ENCODE results near the gene MGMT.

MGMT gene

DNA sequence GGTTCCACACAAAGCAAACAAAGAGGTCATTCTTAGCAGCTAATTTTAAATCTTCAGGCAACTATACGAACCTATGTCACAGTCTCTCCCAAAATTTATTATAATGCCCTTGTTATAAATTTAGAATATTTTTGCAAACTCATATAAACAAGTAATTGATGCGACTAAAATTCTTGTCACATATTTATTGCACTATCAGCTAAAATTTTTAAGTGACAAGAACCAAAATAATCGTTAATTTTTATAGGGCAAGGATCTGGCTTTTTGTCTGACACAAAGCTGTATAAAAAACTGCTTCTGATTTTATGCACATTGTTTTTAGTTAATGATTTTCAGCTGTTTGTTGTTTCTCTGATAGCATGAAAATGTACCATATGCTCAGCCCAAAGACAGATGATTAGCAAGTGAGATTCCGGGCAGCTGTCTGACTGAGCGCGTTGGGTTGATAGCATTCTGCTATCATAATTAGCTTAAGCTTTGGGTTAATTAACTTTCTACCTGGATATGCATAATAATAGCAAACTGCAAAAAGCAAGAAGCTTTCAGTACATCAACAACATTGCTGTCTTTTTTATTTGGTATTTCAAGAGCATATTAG lies 136.0 kb downstream of the MGMT start:
- no peak for DNase-seq

DNA sequence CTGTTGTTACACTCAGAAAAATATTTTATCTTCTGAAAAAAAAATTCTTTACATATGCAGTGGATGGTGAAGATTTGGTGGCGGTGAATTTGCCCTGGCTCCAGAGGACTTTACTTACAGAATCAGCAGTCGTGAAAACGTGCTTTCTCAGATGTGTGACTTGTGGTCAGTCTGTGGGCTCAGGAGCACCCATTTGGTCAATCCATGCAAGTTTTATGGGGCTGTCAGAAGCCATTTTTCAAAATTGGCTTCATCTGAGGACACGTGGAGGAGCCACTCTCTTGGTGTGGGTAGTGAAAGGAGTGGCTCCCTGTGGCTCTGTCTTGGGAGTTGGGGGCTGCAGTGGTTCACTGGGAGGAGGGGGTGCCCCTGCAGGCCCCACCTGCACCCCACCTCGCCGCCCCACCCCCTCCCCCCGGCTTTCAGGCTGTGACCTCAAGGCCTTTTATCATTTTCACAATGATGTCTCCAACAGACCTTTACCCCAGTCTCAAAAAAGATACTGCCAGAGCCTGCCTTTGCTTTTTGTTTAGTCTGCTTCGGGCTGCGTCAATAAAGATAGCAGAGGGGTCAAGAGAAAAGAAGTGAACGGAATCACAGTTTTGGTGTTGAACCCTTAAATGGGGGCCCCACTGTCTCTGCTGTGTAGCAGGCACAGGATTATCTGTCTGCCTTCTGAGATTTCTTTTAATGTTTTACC lies 137.4 kb downstream of the MGMT start:
- no peak for DNase-seq

DNA sequence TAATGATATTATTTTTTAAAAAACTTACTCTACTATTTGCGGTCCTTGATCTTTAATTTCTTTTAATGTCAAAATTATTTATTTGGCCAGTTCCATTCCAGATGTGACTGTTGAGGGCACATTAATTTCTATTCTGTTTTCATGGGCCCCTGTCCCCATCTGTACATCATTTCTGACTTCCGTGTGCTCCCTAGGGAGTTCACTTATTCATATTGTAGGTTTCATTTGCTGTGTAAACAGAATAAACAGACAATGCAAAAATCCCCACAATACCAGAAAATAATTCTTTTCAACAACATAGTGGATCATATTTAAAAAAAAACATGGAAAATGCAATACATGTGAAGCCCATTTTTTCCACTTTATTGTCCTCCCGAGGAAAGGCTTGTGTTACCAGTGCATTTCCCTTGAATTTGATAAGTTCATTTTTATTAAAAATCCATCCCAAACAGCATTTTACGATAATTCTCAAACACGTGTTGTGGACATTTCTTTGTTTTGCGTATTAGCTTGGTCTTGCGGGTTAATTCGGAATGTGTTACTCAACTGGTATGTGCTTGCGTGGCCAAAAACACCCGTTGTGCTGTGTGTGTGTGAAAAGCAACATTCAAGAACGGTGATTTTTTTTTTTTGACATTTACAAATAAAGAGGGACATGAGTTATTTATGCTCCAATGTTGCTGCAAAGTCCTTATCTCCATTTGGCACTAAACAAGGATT lies 138.4 kb downstream of the MGMT start:
- no peak for DNase-seq

DNA sequence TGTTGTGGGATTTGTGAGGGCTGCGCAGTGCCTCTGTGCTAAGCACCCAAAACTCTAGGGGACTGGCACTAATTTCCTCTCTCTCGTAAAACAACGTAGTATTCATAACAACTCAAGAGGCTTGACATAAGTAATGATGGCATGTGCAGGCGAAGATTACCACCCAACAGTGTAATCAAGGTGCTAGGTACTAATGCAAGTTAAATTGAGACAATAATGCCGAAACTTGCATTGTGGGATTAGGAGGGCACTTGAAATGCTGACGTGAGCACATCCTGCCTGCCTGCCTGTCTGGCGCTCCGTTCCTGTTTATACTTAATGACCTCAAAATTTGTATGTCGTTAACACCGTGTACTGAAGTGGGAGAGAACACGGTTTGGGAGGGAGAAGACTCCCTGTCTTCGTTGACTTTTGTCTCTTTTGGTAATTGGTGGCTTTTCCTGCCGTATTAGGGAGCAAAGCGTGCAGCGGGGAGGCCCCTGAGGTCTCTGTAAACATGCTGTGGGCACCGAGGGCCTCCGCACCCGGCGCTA lies 139.0 kb downstream of the MGMT start:
- no peak for DNase-seq

DNA sequence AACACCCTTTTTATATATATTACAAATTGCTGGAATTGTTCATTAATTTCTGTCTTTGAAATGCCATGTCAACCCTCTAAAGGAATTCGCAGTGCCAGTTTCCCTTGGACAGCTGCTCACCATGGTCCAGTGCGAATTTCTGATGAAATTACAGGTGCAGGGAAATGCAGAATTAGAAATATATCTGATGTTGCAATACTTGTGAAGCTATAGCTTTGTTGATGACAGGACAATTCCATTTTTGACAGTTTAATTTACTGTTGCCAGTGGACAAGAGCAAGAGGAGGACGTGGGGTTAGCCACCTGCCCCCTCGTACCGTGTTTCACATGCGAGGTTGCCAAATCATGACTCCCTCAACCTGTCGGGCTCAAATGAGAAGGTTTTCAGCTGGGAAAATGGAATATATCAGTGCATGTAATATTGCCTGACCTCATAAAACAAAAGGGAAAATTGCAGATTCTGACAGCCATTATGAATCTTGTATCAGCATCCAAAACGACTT lies 140.6 kb downstream of the MGMT start:
- DNase-seq, result no peak

DNA sequence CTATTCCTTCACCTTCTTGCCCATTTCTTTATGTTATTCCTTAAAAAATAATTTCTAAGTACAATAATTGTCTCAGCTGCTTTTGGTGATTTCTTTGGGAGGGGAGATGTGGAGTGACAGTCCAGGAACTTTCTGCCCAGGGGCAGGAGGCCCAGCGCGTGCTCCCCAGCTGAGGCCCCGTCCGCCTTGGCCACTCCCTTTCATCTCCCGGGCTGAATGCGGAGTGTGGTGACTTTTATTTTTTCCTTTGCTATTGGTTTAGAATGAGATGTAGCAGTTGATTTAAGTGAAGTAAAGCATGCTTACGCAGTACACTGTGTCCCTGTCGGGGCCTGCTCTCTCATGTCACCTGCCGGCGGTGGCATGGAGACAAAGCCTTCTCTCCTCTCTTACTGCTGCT lies 141.6 kb downstream of the MGMT start:
- no peak for DNase-seq

DNA sequence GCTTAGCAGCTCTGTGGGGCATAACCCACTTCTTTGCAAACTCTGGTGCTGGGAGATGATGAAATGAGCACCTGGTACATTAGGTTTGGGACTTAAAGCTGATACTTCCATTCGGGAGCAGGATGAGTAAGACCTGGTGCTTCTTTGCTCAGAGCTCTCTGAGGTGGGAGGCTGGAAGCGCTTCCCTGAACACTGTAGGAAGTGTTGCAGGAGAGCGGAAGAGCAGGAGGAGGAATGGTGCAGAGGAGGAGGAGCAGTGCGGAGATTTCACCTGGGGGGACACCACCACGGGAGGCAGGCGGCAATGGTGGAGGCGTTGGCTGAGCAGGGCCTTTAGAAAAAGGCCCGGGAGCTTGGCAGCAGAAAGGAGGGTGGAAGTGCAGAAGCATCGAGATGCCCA lies 142.5 kb downstream of the MGMT start:
- DNase-seq, result no peak

DNA sequence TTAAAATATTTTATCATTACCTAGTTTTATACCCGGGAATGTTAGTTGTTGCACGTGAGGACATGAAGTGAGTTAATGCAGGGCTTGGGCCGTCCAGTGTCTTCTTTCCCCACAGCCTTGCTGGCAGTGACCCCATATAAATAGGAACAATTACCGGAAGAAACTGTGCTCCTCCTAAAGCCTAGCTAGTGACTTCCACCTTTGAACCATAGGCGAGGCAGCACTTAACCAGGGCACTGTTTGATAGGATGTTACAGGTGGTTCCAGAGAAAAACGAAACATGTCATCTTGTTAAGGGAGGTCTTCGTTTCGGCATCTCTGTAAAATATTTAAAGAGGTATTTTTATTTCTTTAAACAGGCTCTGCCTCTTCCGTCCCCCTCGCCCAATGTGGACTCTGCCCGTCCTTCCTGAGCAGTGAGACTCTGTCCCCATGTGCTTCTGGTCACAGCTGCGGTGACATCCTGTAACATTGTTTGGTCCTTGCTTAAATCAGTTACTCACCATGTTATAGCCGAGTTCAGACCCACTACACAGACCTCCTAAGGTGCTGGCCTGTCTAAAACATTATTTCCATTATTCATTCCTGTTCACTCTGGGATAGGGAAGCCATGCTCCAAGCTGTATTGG lies 145.6 kb downstream of the MGMT start:
- no peak for DNase-seq

DNA sequence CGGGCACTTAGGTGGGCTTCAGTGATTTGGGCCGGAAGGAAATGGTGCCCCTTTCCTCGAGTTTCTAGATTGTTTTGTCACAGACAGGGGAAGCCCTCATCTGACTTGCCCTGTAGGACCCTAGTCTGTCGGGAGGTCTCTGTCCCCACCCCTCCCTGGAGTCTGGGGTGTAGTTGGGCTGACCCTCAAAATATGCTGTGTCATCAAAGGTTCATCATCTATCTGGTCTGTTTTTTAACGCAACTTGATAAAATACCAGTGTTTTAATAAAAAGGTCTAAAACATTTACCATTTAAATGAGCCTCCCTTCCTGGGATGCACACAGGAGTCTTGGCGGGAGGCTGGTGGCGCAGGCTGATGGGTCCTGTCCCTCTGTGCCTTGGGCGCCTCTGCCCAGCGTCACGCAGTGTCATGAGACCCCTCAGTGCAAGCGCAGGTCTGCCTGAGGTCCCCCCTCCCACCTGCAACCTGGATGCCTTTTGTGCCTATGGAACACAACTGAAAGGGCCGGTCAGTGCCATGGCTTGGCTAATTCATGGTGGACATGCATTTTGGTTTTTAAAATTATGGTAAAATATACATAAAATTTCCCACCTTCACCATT lies 146.4 kb downstream of the MGMT start:
- no peak for DNase-seq

DNA sequence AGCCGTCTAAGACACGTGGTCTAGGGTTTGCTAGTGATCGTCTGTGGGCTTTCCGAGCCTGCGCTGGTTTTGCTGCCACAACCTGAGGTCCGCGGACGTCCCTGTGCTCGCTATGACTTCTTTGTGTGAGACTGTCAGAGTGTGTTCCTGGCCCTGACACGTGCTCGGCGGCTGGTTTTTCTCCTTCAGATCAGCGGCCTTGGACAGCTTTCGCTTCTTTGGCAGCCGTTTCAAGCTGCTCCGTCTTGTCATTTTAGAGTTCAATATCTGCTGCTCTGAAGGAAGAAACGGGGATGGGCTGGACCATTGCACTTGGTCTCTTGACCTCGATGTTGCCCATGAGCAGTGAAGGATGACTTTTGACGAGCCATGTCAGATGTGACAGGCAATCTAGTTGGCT lies 147.3 kb downstream of the MGMT start:
- DNase-seq, result no peak

DNA sequence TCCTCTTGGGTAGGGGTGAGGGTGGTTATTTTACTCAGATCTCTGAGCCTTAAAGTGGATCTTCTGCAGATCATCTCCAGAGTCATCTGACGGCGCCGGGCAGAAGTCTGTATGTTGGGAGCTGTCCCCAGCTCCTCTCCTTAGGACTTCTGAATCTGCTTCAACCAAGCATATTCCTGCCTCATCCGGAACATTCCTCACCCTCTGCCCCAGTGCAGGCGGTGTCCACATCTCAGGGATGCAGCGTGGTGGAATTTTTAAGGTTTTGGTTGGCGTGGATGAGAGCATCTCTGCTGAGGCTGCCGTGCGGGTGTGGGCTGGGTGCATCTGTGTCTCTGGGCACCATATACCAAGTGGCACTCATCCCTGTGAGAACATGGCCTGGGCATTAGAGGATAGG lies 148.3 kb downstream of the MGMT start:
- DNase-seq, result no peak

DNA sequence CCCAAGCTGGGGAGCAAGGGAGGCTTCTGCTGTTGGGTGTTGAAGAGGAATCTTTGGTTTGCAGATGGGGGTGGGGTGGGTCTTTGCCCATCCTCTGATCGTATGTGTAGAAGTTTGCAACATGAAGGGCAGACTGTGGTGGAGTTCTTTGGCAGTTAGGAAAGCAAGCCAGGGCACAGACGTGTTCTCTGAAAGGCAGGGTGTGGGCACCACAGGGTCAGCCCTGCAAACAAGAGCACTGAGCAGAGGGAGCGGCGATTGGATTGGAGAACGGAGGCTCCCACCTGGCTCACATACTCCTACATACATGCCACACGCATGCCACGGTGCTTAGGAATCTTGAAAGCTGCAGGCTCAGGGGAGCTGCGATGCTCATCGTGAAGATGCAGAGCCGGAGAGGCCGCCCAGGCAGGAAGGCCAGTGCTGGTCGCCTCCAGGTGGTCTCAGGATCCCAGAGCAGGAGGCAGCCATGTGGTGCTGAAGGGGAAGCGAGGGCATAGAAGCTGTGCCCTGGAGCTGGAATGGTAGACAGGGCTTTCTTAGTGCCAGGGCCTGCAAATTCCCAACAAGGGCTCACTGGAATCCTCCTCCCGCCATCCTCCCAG lies 149.0 kb downstream of the MGMT start:
- no peak for DNase-seq

DNA sequence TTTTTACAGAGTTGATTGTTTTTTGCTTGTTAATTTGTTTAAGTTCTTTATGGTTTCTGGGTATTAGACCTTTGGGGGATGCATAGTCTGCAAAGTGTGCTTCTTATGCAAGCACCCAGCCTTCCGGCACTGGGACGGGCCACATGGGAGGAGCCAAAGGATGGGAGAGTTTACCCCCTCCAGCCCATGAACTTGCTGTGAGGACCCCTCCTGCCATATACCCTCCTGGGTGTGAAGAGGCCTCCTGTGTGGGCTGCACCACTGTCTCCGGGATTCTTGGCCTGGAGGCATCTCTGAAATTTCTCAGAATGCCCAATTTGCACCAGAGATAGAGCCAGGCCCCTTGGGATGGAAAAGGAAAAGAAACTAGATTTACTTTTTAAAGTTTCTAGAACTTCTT lies 150.7 kb downstream of the MGMT start:
- no peak for DNase-seq

DNA sequence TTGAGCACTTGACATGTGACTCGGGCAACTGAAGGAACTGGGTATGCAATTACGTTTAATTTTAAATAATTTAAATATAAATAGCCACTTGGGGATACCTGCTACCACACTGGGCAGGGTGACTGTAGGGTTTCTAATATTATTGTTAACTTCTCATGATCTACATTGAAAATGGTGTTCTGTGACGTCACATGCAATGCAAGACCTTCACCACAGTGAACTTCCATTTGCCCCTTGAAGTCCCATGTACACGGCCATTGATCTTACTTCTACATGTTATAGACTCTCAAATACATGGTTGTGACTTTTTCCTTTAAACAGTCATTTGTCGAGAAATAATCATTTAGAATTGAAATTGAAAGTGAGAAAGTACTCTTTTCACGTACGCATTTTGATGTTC lies 154.0 kb downstream of the MGMT start:
- no peak for DNase-seq

DNA sequence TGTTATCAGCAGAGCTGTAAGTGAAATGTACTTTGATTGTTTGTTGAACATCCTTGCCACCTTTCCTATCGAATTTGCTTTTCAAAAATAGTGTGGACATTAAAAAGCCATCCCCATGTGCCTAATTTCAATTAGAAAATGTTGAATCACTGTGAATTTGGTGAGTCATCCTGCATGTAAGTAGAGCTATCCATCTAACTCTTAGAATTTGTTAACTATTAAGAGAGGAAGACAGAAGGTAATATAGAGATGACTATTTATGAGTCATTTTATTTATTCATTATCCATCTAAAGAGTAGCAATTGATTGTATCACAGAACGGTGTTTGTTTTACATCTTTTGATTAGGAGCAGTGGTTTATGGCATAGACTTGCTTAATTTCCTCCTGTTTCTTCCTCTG lies 154.7 kb downstream of the MGMT start:
- DNase-seq, result no peak

DNA sequence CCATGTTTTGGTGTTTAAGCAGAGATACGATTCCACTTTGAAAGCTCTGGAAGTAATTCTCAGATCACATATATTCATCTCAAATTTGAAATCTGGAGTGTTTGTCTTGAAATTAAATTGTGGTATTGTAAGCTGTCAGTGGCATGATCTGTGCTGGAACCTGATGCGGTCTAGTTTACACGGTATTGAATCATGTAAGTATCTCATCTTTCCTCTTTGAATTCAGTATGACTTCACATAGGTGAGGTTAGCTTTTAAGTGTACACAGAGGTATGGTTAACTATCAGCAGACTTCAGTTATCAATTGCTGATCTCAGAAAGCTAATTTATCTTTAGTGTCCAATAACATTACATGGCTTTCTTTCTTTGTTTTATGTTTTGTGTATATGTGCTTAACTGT lies 155.2 kb downstream of the MGMT start:
- DNase-seq, result no peak

DNA sequence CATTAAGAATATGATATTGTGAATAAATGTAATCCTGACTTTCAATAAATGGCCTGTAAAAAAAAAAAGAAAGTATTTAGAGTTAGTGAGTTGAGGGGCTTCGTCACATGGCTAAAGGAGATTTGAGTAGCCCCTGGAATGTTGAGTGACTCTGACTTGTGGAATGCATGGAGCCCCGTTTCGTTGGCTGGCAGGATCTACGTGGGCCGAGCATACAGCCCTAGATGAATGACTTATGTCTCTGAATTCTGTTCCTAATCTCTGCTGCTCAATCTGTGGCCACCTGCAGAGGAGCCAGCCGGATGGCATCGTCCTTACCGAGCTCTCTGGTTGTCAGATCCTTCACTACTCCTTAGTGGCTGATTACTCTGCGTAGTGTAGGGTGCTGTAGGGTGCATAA lies 155.7 kb downstream of the MGMT start:
- no peak for DNase-seq

DNA sequence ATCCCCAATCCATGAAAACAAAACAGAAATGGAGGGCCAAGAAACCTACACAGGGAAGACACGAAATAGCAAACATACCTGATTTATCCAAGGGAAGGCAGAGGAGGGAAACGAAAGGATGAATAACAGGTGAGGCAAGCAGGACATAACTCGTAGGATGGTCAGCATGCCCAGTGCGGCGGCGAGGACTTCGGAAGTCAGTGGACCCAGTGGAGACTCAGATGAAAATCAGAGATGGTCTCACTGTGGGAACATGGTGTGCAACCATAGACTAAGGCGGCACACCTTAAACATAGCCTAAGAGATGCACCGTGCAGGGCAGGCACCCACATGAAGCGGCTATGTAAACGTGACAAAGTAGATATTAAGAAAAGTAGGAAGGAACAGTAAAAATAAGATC lies 157.5 kb downstream of the MGMT start:
- no peak for DNase-seq

DNA sequence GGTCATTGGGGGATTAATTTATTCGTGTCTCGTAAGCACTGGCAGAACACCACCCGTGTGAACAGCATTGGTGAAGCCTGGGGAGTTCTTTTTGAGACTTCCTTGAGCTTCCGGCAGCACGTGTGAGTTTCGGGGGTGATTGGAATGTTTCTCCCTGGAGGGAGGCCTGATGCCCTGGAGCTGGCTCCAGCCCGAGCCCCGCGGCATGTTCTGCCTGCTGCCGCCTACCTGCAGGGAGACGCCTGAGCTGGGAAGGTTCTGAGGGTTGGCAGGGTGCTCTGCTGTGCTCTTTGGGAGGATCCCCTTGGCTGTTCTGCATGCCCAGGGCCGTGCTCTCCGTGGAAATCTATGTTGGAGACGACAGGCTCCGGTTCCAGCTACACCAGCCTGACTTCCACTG lies 159.3 kb downstream of the MGMT start:
- DNase-seq, result no peak

DNA sequence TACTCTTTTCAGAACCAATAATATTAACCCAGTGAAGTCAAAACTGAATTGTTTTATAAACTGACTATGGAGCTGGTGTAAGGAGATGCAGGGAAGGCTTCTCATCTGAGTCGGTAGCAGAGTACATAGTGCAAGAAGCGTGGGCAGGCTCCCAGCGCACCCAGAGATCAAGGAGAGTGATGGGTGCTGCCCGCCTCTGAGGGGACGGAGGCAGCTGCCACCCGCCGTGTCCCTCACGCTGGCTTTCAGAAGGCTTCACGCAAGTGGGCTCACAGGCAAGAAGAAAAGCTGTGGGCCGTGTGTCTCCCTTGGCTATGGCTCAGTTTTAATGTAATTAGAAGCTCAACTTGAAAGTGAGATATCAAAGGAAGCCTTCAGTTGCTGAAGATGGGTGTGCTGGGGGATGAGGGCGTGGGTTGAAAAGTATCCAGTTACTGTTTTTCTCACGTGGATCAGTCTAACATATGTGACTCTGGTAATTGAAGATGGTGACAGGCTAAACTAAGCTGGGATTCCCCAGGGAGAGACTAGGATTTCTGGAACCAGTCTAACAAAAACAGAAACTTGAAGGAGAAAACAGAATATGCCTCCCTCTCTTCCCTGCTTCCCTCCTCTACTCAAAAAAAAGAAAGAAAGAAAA lies 159.9 kb downstream of the MGMT start:
- no peak for DNase-seq

DNA sequence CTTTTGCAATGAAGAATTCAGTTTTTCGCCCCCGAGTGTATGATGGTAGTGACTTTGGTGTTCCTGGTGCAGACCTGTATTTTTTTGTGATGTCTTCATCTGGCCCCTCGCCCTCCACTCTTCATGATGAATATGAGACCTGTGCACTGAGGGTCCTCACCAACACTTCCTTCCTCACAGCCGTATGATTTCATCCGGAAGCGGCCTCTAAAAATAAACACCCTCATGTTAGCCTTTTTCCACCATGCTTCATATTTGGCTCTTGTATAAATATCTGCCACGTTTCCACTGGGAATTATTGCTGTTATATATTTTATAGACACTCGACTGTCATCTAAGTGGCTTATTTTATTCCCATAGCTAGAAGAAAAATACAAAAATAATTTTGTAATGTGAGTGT lies 160.4 kb downstream of the MGMT start:
- DNase-seq, result no peak

DNA sequence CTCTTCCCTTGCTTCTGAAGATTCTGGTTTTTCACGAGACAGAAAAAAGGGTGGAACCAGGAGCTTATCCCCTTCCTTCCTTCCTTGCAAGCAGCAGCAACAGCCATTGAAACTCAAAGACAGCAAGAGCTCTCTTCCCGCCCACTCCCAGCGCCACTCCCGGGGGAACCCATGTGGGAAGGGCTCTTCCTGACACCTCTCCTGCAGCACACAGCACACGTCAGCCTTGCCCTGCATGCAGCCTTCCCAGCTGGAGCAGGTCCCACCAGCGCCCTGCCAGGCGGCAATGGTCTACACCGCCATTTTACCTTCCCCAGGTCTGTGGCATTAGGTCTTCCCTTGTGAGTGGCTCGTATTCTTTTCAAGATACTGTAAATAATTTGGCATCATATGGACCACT lies 161.8 kb downstream of the MGMT start:
- DNase-seq, result no peak

Data from stimulated activated CD4-positive, alpha-beta T cell treated with anti-CD3 and anti-CD28 coated beads, Interleukin-4, amount 100 ng/mL, for 1 hour (primary cell).